HG02798 (cell line): Measurements from ENCODE around the gene TOR1AIP2.

ENCODE experiments used
- ATAC-seq: cut with Tn5 transposase; IDR thresholded peaks from one replicate; pipeline ENCODE4 v1.9.1; 2021; ENCODE audit warnings: mild to moderate bottlenecking; ENCODE audit not compliant: unreplicated experiment, poor library complexity

The TOR1AIP2 gene

GRCh38 chr1:179877586-179878265 lies at the start of gene TOR1AIP2:
TSS of gene TOR1AIP2 (minus strand) at chr1:179877803. CDS start at chr1:179852665, 25,138 bp downstream.
- peak; percentile 72 for ATAC-seq

DNA sequence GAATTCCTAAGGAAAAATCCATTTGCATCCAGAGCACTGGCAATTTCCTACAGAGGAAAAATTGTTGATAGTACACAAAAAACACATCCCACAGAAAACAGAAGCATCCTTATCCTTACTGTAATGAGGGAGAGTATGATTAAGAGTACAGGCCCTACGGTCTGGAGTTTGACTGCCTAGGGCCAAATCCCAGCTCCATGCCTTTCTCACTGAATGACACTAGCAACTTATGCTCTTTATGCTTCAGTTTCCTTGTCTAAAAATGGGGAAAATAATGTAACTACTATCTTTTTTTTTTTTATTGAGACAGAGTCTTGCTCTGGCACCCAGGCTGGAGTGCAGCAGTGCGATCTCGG lies 49.2 kb upstream of the TOR1AIP2 start:
- ATAC-seq, result no peak

DNA sequence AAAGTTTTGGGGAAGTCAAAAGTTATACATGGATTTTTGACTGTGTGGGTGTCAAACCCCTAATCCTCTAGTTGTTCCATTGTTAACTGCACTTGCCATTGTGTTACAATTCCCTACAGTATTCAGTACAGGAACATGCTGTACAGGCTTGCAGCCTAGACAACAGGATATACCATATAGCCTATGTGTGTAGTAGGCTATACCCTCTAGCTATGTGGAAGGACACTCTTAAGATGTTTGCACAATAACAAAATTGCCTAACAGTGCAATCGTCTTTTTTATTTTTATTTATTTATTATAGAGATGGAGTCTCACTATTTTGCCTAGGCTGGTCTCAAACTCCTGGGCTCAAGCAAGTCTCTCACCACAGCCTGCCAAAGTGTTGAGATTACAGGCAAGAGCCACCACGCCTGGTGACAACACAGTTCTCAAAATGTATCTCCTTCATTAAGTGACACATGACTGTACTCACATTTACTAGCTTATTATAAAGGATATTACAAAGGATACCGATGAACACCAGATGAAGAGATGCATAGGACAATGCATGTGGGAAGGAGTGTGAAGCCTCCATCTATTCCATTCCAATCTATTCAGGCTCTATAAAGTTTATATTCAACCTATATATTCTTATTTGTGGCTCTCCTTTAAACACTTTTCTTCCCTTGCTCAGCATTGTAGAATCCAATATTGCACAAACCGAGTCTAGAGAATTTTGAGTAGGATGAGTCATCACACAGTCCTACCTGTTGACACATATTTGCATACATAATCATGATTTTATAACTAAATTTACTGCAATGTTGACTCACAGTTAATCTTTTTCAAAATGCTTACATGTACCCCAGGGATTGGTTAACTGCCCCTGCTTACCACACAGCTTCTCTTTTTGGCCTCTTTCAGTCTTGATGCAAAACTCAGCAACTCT lies 48.6 kb upstream of the TOR1AIP2 start:
- no peak for ATAC-seq

GRCh38 chr1:179925302-179925701 lies 47.7 kb upstream of the TOR1AIP2 start:
- no peak for ATAC-seq

DNA sequence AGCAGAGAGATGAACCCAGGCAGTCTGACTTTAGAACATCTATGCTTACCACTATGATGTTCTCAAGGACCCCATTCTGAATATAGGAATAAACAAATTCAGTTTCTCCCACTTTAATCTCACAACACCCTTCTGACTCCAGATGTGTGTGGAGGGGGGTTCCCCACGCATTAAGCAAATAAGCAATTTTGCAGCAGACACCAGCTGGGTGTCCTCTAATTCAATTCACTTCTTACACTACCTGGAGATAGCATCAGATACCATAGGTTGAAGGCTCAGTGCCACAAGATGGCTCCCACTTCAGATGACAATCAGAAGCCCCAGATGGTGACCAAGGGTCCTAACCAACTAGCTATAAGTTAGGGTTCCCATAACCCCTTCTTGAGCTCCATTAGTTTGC lies 46.7 kb upstream of the TOR1AIP2 start:
- peak; percentile 84 for ATAC-seq

- ATAC-seq, result no peak
Observed at GRCh38 chr1:179923029-179923428, 45.4 kb upstream of the TOR1AIP2 start.

DNA sequence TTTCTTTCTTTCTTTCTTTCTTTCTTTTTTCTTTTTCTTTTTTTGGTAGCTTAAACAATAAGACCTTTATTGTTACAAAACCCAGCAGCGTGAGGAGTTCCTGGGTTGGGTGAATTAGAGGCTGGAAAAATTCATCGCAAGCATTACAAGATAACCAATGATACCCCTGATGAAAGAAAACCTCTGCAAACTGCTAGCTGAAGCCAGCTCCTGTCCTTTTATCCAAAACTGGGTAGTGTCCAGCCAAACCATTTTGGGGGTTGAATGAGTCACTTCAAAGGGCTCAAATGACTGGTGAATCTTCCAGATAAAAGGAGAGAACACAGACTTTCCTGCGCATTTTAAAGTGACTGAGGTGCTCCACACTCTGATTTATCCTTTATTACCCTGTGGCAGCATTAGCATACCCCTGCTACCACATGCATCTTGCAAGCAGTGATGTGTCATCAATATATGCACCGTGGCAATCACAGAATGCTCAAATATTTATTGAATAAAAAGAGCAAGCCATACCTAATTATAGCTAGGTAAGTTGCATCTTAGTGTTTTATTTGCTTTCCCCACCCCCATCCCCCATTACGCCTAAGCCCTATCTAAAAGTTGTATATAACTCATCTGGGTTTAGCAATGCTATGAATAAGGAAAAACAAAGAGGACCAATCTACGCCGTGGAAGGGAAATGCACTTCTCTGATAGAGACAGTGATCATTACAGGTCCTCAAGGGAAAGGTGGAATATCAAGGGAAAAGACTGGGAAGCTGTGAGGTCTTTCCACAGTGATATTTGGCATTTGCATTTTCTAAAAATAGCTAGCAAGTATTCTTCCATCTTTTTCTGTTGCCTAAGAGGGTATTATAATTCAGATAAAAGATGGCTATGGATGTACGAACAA lies 44.6 kb upstream of the TOR1AIP2 start:
- no peak for ATAC-seq

- ATAC-seq, result no peak
Observed at GRCh38 chr1:179921472-179921871, 43.9 kb upstream of the TOR1AIP2 start.

DNA sequence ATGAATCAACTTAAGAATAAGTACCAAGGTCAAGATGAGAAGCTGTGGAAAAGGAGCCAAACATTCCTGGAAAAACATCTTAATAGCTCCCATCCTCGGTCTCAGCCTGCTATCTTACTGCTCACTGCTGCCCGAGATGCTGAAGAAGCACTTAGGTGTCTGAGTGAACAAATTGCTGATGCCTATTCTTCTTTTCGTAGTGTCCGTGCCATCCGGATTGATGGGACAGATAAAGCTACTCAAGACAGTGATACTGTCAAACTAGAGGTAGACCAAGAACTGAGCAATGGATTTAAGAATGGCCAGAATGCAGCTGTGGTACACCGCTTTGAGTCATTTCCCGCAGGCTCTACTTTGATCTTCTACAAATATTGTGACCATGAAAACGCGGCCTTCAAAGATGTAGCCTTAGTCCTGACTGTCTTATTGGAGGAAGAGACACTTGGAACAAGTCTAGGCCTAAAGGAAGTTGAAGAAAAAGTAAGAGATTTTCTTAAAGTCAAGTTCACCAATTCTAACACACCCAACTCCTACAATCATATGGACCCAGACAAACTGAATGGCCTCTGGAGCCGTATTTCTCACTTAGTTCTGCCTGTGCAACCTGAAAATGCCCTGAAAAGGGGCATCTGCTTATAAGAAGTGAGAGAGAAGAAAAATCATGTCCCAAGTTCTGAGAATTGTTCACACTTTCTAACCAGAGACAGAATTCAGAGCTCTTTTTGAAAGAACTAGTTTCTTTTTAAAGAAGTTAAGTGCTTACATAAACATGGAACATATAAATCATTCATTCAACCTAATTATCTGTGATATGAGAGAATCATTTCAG lies 40.2 kb upstream of the TOR1AIP2 start:
- no peak for ATAC-seq

DNA sequence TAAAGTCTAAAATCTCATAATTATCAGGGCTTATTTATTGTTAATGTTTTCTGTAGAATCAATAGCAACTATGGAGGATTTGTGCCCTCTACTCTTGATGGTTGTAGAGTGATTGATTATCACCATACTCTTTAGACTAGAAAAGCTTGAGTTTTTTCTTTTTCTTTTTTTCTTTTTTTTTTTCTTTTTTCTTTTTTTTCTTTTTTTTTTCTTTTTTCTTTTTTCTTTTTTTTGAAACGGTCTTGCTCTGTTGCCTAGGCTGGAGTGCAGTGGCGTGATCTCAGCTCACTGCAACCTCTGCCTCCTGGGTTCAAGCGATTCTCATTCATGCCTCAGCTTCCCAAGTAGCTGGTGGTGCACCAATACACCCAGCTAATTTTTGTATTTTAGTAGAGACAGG lies 34.2 kb upstream of the TOR1AIP2 start:
- no peak for ATAC-seq

- ATAC-seq, result no peak
Observed at GRCh38 chr1:179910934-179911333, 33.3 kb upstream of the TOR1AIP2 start.

DNA sequence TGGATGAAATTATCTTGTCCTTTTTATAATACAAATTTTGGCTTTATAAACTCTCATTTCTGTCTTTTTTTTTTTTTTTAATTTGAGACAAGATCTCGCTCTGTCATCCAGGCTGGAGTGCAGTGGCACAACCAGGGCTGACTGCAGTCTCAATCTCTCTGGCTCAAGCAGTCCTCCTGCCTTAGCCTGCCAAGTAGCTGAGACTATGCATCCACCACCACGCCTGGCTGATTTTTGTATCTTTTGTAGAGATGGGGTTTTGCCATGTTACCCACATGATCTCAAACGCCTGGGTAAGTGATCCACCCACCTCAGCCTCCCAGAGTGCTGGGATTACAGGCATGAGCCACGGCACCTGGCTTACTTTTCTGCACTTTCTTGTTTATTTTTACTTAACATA lies 12.0 kb upstream of the TOR1AIP2 start:
- ATAC-seq, result no peak

- no peak for ATAC-seq
Observed at GRCh38 chr1:179888071-179888470, 10.5 kb upstream of the TOR1AIP2 start.

GRCh38 chr1:179883745-179884138 lies 6.1 kb upstream of the TOR1AIP2 start:
- no peak for ATAC-seq

DNA sequence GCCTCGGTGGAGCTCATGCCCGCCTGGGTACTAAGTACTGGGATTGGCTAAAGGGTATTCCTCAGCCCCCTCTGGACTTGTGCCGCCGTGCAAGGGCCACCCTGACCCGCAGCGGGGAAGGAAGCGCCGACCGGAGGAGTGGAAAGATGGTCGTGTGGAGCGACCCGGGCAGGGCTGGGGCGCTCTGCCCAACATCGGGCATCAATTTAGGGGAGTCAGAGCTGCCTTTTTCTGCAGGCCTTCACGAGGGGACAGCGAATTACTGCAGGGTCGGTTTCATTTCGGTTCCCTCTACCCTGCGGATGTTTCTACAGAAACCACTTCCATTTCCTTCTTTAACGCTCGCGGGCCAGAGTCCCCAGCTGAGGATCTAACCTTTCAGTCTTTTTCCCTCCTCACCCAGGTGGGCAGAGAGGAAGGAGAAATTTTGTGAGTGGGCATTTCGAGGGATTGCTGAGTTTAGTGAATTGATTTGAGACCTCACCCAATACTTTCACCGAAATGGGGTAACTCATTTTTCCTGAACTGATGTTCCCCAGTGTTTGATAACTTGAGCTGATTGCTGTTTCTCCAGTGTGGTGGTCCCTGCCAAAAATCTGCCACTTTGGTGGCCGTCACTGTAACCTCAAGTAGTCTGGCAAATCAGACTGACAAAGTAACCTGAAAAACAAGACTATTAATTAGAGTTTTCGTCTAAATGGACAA lies 5.6 kb upstream of the TOR1AIP2 start:
- no peak for ATAC-seq

DNA sequence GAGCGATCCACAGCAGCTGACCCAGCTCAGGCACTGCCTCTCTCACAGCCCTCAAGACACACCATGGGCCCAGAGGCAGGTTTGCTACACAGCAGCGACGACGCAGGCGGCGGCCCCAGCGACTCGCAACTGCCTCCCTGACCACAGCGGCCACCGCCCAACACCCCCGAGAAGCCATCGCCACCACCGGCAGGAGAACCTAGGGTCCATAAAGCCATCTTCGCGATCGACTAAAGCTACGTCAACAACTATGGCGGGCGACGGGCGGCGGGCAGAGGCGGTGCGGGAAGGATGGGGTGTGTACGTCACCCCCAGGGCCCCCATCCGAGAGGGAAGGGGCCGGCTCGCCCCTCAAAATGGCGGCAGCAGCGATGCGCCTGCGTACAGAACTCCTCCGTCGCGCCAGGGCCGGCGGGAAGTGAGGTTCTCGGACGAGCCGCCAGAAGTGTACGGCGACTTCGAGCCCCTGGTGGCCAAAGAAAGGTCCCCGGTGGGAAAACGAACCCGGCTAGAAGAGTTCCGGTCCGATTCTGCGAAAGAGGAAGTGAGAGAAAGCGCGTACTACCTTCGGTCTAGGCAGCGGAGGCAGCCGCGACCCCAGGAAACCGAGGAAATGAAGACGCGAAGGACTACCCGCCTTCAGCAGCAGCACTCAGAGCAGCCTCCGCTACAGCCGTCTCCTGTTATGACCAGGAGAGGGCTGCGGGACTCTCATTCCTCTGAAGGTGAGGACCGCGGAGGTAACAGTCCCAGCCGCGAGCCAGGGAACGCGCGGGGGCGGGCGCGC lies 4.8 kb upstream of the TOR1AIP2 start, which contains the start of gene TOR1AIP1:
Gene TOR1AIP1 (plus strand): TSS at position 33 of the 787 bp plus-strand sequence. CDS start 218 bp downstream, at position 251.
- peak; percentile 84 for ATAC-seq

GRCh38 chr1:179881642-179882252 lies 4.1 kb upstream of the TOR1AIP2 start:
- ATAC-seq, result no peak

GRCh38 chr1:179879797-179880196 lies 2.2 kb upstream of the TOR1AIP2 start:
- no peak for ATAC-seq
